ENCODE data around the gene ZNF446.

ZNF446 gene

GRCh38 chr19:58521651-58522050 is 45.5 kb downstream of the ZNF446 start:
- DNase-seq, result no peak

GRCh38 chr19:58522709-58523108 is 46.6 kb downstream of the ZNF446 start:
- DNase-seq, result no peak

GRCh38 chr19:58529405-58529804 is 53.3 kb downstream of the ZNF446 start:
- no peak for DNase-seq

Measured in hypothalamus (tissue), 51 donors.